Measurements from ENCODE around the gene HDAC3. TPM values are rescaled to one million over a fixed set of nuclear protein-coding genes. Genes with fewer than 3 reads are reported as not detected.
A peak's percentile ranks its signal among the peaks of the same experiment; 100 is the strongest.

Gene HDAC3
- total RNA-seq, 2 donors from 2014 or later: 73.3 to 78.9 TPM

DNA sequence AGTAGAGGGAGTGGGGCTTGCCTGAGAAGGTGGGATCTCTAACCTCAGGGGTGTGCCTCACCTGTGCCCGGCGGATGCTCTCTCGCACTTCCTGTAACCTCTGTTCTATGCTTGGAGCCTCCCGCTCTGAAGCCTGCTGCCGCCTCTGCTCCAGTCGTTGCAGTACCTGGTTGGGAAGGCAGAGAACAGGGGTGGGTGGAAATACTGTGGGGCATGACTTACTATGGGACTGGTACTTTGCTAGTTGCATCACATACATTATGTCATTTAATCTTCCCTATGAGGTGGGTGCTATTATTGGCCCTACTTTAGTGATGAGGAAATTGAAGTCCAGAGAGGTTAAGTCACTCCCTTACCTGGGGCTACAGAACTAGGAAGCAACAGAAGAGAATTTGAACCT lies 9.4 kb upstream of the HDAC3 start:
- no peak overlapping the region for H3K27ac ChIP-seq (ENCODE audit: low read depth, low read length)
- H3K27ac Mint-ChIP-seq: no peak overlapping the region
- DNase-seq: no peak
- no peaks in the 10 kb centered on the region for H3K4me1 ChIP-seq (ENCODE audit: control insufficient read depth, insufficient read depth, low read length)
- WGBS, 2 experiments (ENCODE audit: insufficient coverage in 1 of 2, insufficient read length in 1 of 2): 92 to 100% methylated on average over 2 to 6 of the region's 6 CpGs
- no peaks in the 10 kb centered on the region for H3K27me3 Mint-ChIP-seq (ENCODE audit: insufficient read depth)
- H3K4me1 Mint-ChIP-seq: peaks cover 4% of the 10 kb centered on the region
- peaks cover 7% of the 10 kb centered on the region for H3K36me3 ChIP-seq (ENCODE audit: control insufficient read depth, insufficient read depth, low read length)
- H3K36me3 Mint-ChIP-seq (ENCODE audit: low read depth): peaks cover 18% of the 10 kb centered on the region
- no peaks in the 10 kb centered on the region for H3K27me3 ChIP-seq (ENCODE audit: control insufficient read depth, insufficient read depth, low read length, poor library complexity, severe bottlenecking)
- H3K9ac ChIP-seq (ENCODE audit: extremely low read depth, low read length, poor library complexity, severe bottlenecking): no peak overlapping the region
- no peaks in the 10 kb centered on the region for H3K9me3 Mint-ChIP-seq
- TF ChIP-seq, protein P1, sequence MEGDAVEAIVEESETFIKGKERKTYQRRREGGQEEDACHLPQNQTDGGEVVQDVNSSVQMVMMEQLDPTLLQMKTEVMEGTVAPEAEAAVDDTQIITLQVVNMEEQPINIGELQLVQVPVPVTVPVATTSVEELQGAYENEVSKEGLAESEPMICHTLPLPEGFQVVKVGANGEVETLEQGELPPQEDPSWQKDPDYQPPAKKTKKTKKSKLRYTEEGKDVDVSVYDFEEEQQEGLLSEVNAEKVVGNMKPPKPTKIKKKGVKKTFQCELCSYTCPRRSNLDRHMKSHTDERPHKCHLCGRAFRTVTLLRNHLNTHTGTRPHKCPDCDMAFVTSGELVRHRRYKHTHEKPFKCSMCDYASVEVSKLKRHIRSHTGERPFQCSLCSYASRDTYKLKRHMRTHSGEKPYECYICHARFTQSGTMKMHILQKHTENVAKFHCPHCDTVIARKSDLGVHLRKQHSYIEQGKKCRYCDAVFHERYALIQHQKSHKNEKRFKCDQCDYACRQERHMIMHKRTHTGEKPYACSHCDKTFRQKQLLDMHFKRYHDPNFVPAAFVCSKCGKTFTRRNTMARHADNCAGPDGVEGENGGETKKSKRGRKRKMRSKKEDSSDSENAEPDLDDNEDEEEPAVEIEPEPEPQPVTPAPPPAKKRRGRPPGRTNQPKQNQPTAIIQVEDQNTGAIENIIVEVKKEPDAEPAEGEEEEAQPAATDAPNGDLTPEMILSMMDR (conservative IDR thresholded peaks at IDR 0.05): no peak
- no peak overlapping the region for H3K4me3 ChIP-seq (ENCODE audit: low read length)
- no peak overlapping the region for H3K4me3 Mint-ChIP-seq
- no peaks in the 10 kb centered on the region for H3K9me3 ChIP-seq (ENCODE audit: control insufficient read depth, low read length)

DNA sequence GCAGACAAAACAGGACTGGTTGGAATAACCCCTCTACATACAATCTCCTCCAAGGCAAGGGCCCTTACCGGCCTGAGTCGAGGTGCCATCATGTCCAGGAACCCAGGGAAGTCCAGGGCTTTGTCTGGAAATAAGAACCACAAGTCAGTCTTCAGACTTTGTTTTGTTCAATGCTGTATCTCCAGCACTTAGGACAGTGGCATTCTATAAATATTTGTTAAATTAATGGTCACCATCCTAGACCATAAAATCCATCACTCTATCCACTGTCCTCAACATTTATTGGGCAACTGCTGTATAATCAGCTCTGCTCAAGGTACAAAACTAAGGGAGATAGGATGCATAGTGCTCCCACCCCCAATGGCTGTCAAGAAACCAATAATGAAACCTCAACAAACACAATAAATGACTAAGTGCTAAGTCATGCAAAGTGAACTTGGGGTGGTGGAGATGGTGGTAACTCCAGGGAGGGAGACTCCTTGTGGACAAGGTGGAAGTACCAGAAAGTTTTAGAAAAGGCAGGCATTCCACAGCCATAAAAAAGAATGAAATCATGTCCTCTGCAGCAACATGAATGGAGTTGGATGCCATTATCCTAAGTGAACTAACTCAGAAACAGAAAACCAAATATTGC lies 5.1 kb upstream of the HDAC3 start:
- Mint-ChIP-seq H3K27me3 (ENCODE audit: insufficient read depth) (peaks cover 6% of the 10 kb centered on the region), H3K4me1 (peaks cover 4% of the 10 kb centered on the region), H3K4me3 (no peak overlapping the region), H3K9me3 (no peaks in the 10 kb centered on the region), H3K27ac (no peak overlapping the region), H3K36me3 (ENCODE audit: low read depth) (peaks cover 19% of the 10 kb centered on the region)
- TF ChIP-seq, protein P1 (conservative IDR thresholded peaks at IDR 0.05): peak; percentile 55
- no peak overlapping the region for H3K9ac ChIP-seq (ENCODE audit: extremely low read depth, low read length, poor library complexity, severe bottlenecking)
- H3K36me3 ChIP-seq (ENCODE audit: control insufficient read depth, insufficient read depth, low read length): peaks cover 7% of the 10 kb centered on the region
- DNase-seq: no peak
- peaks cover 12% of the 10 kb centered on the region for H3K27me3 ChIP-seq (ENCODE audit: control insufficient read depth, insufficient read depth, low read length, poor library complexity, severe bottlenecking)
- 97% methylated on average over 2 of the region's 2 CpGs; no CpG with 5 or more reads in 1 of the 2 experiments for WGBS, 2 experiments (ENCODE audit: insufficient coverage in 1 of 2, insufficient read length in 1 of 2)
- no peak overlapping the region for H3K4me3 ChIP-seq (ENCODE audit: low read length)
- H3K27ac ChIP-seq (ENCODE audit: low read depth, low read length): no peak overlapping the region
- no peaks in the 10 kb centered on the region for H3K4me1 ChIP-seq (ENCODE audit: control insufficient read depth, insufficient read depth, low read length)
- no peaks in the 10 kb centered on the region for H3K9me3 ChIP-seq (ENCODE audit: control insufficient read depth, low read length)

DNA sequence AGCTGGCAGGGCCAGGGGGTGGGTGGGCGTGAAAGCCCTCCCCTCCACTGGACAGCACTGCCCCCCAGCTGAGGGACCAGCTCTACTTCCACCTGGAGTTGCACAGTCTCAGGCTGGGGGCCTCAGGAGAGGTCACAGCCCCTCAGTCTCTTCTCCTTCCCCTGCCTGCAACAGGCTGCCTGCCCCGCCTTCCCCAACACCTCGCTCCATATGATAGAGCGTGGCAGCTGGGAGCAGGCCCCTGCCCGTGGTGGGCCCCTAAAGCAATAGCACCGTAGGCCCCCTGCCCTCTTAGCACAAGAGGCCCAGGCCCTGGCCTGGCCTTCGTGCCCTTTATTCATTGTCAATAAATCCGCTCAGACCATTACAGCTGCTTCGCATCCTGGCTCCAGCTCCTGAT lies 4.0 kb upstream of the HDAC3 start:
- Mint-ChIP-seq H3K4me3 (no peak overlapping the region), H3K4me1 (peaks cover 10% of the 10 kb centered on the region), H3K36me3 (ENCODE audit: low read depth) (peaks cover 19% of the 10 kb centered on the region), H3K9me3 (no peaks in the 10 kb centered on the region), H3K27me3 (ENCODE audit: insufficient read depth) (peaks cover 6% of the 10 kb centered on the region), H3K27ac (no peak overlapping the region)
- H3K4me3 ChIP-seq (ENCODE audit: low read length): no peak overlapping the region
- DNase-seq: no peak
- peaks cover 7% of the 10 kb centered on the region for H3K36me3 ChIP-seq (ENCODE audit: control insufficient read depth, insufficient read depth, low read length)
- H3K27ac ChIP-seq (ENCODE audit: low read depth, low read length): no peak overlapping the region
- H3K4me1 ChIP-seq (ENCODE audit: control insufficient read depth, insufficient read depth, low read length): no peaks in the 10 kb centered on the region
- no peak overlapping the region for H3K9ac ChIP-seq (ENCODE audit: extremely low read depth, low read length, poor library complexity, severe bottlenecking)
- no peaks in the 10 kb centered on the region for H3K9me3 ChIP-seq (ENCODE audit: control insufficient read depth, low read length)
- TF ChIP-seq, protein P1 (conservative IDR thresholded peaks at IDR 0.05): no peak
- H3K27me3 ChIP-seq (ENCODE audit: control insufficient read depth, insufficient read depth, low read length, poor library complexity, severe bottlenecking): peaks cover 12% of the 10 kb centered on the region
- 91 to 98% methylated on average over 7 to 9 of the region's 9 CpGs for WGBS, 2 experiments (ENCODE audit: insufficient coverage in 1 of 2, insufficient read length in 1 of 2)

Data from endodermal cell (in vitro differentiated cells).